Activated CD4-positive, alpha-beta T cell treated with anti-CD3 and anti-CD28 coated beads, Interleukin-2, amount 10 ng/mL, durations not matched to agents 7 days and 5 days (primary cell): ENCODE results near the gene INPP4B. TPM values are rescaled to one million over a fixed set of nuclear protein-coding genes. Genes with fewer than 3 reads are reported as not detected.
"Not testable (repeated sequence)": the region's sequence is repeated elsewhere in the genome, so short reads cannot be mapped to it uniquely, and the experiment has no call there.

Source experiments
- CTCF ChIA-PET: fragments of 350-600 bp; sonication (Branson Sonifier 250); formaldehyde crosslinking; loops from one replicate; lab custom pipeline; 2021; ENCODE audit warnings: antibody characterized with exemption; lab: Charles Lee
- POLR2A ChIA-PET: fragments of 350-600 bp; sonication (Branson Sonifier 250); formaldehyde crosslinking; loops from one replicate; lab custom pipeline; 2021; ENCODE audit warnings: antibody characterized with exemption; lab: Charles Lee
- DNase-seq: peaks from one replicate; pipeline ENCODE4 v3.0.0-alpha.2; 2020
- H3K27ac Mint-ChIP-seq: one replicate; pipeline ENCODE4 v1.8.0; 2021; ENCODE audit warnings: mild to moderate bottlenecking, moderate library complexity, mixed read lengths
- H3K27me3 Mint-ChIP-seq: one replicate; pipeline ENCODE4 v1.8.0; 2021; ENCODE audit warnings: mixed read lengths
- H3K36me3 Mint-ChIP-seq: one replicate; pipeline ENCODE4 v1.8.0; 2021; ENCODE audit warnings: low read depth, mixed read lengths
- H3K4me1 Mint-ChIP-seq: one replicate; pipeline ENCODE4 v1.8.0; 2021; ENCODE audit warnings: mixed read lengths
- H3K4me3 Mint-ChIP-seq: one replicate; pipeline ENCODE4 v1.8.0; 2021; ENCODE audit warnings: mild to moderate bottlenecking, moderate library complexity, mixed read lengths
- H3K9me3 Mint-ChIP-seq: one replicate; pipeline ENCODE4 v1.8.0; 2021; ENCODE audit warnings: mixed read lengths
- total RNA-seq, 2 experiments: library from RNA; stranded (reverse); gene quantifications; one replicate each; pipeline ENCODE4 v1.2.3, GENCODE V29; 2021

The INPP4B gene
- total RNA-seq, 2 experiments from 2014 or later = 71.6 to 79.2 TPM

DNA sequence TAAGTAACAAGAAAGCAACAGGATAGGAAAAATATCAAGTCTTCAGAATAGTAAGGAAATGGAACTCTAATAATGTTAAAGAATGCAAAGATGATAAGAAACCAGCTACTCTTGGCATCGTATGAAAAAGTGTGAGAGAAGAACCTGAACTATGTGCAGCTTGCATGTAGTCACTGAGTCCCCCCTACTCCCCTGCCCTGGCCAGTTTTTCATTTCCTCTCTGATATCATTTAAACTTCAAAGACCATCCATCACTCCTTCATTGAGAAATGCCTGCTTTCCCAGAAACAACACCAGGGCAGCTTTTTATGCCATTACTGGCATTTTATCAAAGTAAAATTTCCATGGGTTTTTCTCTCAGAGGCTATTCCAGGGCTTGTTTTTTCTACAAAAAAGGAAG, 28.1 kb downstream of the INPP4B start:
- Mint-ChIP-seq H3K9me3 (peaks cover 3% of the 10 kb centered on the region), H3K36me3 (no peaks in the 10 kb centered on the region), H3K4me3 (no peak overlapping the region), H3K27me3 (no peaks in the 10 kb centered on the region), H3K27ac (peak overlapping the region; percentile 17), H3K4me1 (peaks cover 18% of the 10 kb centered on the region)
- no peak for DNase-seq
- POLR2A ChIA-PET = interaction anchor here (0.7 kb wide), 1 partner anchor 51 kb away, joined by 4 read pairs; no protein-coding TSS in a partner anchor
- CTCF ChIA-PET = interaction anchor here (1.2 kb wide), 1 partner anchor 14 kb away, joined by 3 read pairs; no protein-coding TSS in a partner anchor

DNA sequence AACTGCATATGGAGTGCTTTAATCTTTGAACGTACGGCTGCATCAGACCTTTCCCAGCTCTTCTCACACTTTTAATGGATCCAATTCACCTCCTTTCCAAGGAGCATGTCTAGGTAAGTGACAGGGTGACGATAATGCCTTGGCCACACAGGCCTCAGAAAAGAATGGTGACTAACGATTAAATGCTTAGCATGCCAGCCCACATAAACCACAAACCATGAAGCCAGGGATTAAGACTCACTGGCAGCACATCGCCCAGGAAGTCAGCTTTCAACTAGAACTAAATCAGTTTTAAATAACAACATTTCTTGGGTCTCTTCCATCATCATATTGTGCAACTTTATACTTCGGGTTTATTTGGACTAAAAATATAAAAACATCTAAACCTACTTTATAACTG, 28.7 kb downstream of the INPP4B start:
- peak; percentile 59 for DNase-seq
- no peaks in the 10 kb centered on the region for H3K36me3 Mint-ChIP-seq
- H3K4me3 Mint-ChIP-seq = no peak overlapping the region
- ChIA-PET POLR2A (no interaction called here), CTCF (no interaction called here)
- H3K27ac Mint-ChIP-seq = no peak overlapping the region
- H3K4me1 Mint-ChIP-seq = peaks cover 18% of the 10 kb centered on the region
- peaks cover 3% of the 10 kb centered on the region for H3K9me3 Mint-ChIP-seq
- no peaks in the 10 kb centered on the region for H3K27me3 Mint-ChIP-seq

DNA sequence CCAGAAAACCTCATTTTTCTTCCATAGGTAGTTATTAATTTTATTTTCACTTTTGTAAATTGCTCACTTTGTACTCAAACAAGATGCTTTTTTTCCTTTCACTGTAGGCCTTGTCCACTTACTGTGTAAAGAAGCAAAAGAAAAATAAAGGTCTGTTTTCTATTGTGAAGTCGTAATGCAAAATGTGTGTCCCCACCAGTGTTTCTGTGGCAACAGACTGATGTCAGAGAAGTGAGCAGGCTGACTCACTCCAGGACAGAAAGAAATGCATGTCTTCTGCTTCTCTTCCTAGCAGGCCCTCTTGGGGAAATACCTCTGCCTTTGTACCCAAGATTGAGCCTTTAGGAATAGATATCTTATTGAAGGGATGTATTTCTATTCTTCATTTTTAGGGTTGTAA, 30.3 kb downstream of the INPP4B start:
- Mint-ChIP-seq H3K4me1 (peaks cover 21% of the 10 kb centered on the region), H3K27ac (no peak overlapping the region), H3K27me3 (no peaks in the 10 kb centered on the region), H3K36me3 (no peaks in the 10 kb centered on the region), H3K9me3 (peaks cover 3% of the 10 kb centered on the region), H3K4me3 (no peak overlapping the region)
- ChIA-PET POLR2A (no interaction called here), CTCF (interaction anchor here (0.6 kb wide), 1 partner anchor 248 kb away, joined by 3 read pairs; no protein-coding TSS in a partner anchor)
- DNase-seq = peak; percentile 17

DNA sequence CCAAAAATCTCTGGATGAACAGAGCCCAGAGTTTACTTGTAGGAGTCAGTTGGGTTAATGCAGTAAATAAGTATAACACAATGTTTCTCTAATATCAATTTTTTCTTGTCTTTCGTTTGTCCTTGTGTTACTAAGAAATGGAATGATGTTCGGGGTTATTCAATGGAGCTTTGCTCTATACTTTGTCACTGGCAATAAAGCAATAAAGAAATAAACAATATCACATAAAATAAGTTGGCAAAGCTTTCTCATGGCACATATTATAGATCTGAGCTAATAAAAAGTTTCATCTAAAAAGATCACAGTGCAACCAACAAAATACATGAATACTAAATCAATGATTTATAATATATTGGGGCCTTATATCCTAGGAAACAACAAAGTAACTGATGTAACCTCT, 32.7 kb downstream of the INPP4B start:
- H3K9me3 Mint-ChIP-seq = no peaks in the 10 kb centered on the region
- H3K36me3 Mint-ChIP-seq = no peaks in the 10 kb centered on the region
- DNase-seq = no peak
- H3K27me3 Mint-ChIP-seq = no peaks in the 10 kb centered on the region
- H3K4me3 Mint-ChIP-seq = no peak overlapping the region
- ChIA-PET POLR2A (no interaction called here), CTCF (no interaction called here)
- H3K27ac Mint-ChIP-seq = no peak overlapping the region
- H3K4me1 Mint-ChIP-seq = peaks cover 21% of the 10 kb centered on the region

DNA sequence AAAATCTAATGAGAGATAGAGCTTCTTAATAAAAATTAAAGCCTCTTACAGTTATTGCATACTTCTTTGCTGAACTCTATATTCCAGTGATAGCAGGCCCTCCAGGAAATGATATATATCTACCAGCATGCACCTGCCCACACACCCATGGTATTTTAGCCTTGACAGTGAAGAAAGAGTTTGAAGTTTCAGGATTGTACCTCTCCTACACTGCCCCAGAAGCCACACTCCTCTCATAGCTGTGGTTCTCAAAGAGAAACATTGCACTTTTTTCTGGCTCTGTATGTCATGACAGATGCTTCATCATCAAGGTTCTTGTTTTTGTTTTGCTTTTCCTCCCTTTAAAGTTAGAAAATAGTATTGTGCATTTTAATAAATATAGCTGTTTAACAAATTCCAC, 34.0 kb downstream of the INPP4B start:
- H3K27me3 Mint-ChIP-seq = no peaks in the 10 kb centered on the region

DNA sequence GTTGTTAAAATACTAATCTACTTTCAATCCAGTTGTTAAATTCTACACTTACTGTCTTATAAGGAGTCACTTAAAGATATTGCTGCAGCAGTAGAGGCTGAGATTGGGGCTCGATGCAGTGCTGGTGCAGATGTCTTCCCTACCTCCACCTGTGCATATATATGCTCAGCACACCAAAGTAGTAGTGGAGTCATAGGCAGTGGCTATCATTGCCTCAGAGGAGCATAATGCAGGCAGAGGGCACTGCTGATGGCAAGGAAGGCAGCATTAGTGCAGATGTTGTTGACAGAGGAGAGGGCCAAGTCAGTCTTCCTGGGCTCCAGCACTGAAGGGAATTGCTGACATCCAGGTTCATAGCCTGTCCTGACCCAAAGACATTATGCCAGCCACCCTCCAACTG, 35.1 kb downstream of the INPP4B start:
- H3K9me3 Mint-ChIP-seq = no peaks in the 10 kb centered on the region
- peaks cover 8% of the 10 kb centered on the region for H3K4me1 Mint-ChIP-seq
- ChIA-PET POLR2A (no interaction called here), CTCF (interaction anchor here (1.2 kb wide), 1 partner anchor 15 kb away, joined by 3 read pairs; no protein-coding TSS in a partner anchor)
- H3K36me3 Mint-ChIP-seq = no peaks in the 10 kb centered on the region
- no peak overlapping the region for H3K4me3 Mint-ChIP-seq
- H3K27me3 Mint-ChIP-seq = no peaks in the 10 kb centered on the region
- DNase-seq = no peak
- no peak overlapping the region for H3K27ac Mint-ChIP-seq

More for the DNA sequence above, 34.0 kb downstream of the INPP4B start:
- no peaks in the 10 kb centered on the region for H3K36me3 Mint-ChIP-seq
- no peak overlapping the region for H3K4me3 Mint-ChIP-seq
- no peaks in the 10 kb centered on the region for H3K9me3 Mint-ChIP-seq
- no peak for DNase-seq
- CTCF ChIA-PET = interaction anchor here (1.2 kb wide), 1 partner anchor 14 kb away, joined by 3 read pairs; no protein-coding TSS in a partner anchor
- H3K4me1 Mint-ChIP-seq = peaks cover 9% of the 10 kb centered on the region
- POLR2A ChIA-PET = no interaction called here
- no peak overlapping the region for H3K27ac Mint-ChIP-seq

DNA sequence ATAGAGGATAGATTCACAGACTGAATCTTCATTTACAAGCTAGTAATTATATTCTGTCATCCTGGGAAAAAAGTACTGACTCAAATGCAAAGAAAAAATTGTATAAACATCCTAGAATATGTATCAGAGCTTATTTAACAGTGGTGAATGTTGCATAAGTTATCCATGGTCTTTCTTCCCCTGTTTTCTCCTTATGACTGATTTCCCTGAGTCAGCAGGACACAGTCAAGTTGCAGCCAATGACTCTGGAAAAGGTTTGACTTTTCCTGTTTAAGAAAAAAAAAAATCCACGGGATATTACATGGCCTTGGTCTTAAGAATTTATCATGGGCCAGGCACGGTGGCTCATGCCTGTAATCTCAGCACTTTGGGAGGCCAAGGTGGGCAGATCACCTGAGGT, 36.5 kb downstream of the INPP4B start:
- no peak for DNase-seq
- Mint-ChIP-seq H3K36me3 (no peaks in the 10 kb centered on the region), H3K4me3 (no peak overlapping the region), H3K27me3 (no peaks in the 10 kb centered on the region), H3K4me1 (peaks cover 3% of the 10 kb centered on the region), H3K9me3 (peaks cover 2% of the 10 kb centered on the region), H3K27ac (no peak overlapping the region)
- POLR2A ChIA-PET = no interaction called here
- CTCF ChIA-PET = interaction anchor here (0.7 kb wide), 1 partner anchor 598 kb away, joined by 4 read pairs; no protein-coding TSS in a partner anchor

DNA sequence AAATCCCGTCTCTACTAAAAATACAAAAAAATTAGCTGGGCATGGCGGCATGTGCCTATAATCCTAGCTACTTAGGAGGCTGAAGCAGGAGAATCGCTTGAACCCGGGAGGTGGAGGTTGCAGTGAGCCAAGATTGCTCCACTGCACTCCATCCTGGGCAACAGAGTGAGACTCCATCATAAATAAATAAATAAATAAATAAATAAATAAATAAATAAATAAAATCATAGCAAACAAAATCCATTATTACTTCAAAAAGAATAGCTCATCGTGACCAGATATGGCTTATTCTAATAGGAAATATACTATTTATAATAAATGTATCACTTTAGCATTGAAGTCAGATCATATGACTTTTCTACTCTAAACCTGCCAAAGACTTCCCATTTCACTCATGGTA, 42.2 kb downstream of the INPP4B start:
- POLR2A ChIA-PET = not testable (repeated sequence)

DNA sequence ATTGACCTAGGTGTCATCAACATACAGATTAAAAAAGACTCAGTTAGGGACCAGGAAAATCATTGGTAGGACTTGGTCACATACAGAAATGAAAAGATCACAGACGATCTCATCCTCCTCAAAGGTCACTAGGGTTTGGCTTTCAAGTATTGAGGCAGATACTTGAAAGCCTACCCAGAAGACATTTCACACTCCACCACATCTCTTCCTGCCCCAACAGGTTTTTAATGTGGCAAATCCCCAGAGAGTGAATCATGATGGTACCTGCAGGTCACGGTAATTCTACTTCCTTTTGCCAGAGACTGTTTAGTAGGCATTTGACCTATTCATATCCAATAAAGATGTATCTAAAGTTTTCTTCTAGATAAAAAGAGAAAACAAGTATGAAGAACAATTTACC, 44.1 kb downstream of the INPP4B start:
- Mint-ChIP-seq H3K9me3 (peaks cover 13% of the 10 kb centered on the region), H3K36me3 (peaks cover 5% of the 10 kb centered on the region), H3K27me3 (peaks cover 1% of the 10 kb centered on the region), H3K4me1 (peaks cover 16% of the 10 kb centered on the region), H3K27ac (no peak overlapping the region), H3K4me3 (no peak overlapping the region)
- POLR2A ChIA-PET = no interaction called here
- peak; percentile 13 for DNase-seq
- CTCF ChIA-PET = no interaction called here

More for the DNA sequence above, 42.2 kb downstream of the INPP4B start:
- H3K9me3 Mint-ChIP-seq = peaks cover 13% of the 10 kb centered on the region
- H3K27me3 Mint-ChIP-seq, H3K36me3 Mint-ChIP-seq, H3K27ac Mint-ChIP-seq, DNase-seq, H3K4me3 Mint-ChIP-seq, CTCF ChIA-PET: not testable (repeated sequence)
- H3K4me1 Mint-ChIP-seq = peaks cover 16% of the 10 kb centered on the region

DNA sequence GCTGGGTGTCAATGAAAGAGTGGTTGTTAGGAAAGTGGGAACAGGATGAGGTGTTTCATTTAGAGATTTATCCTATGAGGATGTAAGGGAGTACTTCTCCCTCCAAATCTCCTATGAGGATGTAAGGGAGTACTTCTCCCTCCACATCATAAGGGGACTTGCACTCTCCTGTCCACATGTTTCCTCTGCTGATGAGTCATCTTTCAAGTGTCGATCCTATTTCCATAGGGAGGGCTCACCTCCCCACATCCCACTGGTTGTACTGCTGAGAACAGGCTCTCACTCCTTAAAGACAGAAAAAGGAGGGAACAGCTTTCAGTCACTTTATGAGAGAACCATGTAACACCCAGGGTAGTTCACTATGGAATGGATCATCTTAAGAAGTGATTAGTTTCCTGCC, 65.0 kb downstream of the INPP4B start:
- CTCF ChIA-PET = no interaction called here
- Mint-ChIP-seq H3K36me3 (no peaks in the 10 kb centered on the region), H3K4me1 (no peaks in the 10 kb centered on the region), H3K9me3 (no peaks in the 10 kb centered on the region), H3K27ac (no peak overlapping the region), H3K4me3 (no peak overlapping the region), H3K27me3 (no peaks in the 10 kb centered on the region)
- POLR2A ChIA-PET = no interaction called here
- DNase-seq = no peak

DNA sequence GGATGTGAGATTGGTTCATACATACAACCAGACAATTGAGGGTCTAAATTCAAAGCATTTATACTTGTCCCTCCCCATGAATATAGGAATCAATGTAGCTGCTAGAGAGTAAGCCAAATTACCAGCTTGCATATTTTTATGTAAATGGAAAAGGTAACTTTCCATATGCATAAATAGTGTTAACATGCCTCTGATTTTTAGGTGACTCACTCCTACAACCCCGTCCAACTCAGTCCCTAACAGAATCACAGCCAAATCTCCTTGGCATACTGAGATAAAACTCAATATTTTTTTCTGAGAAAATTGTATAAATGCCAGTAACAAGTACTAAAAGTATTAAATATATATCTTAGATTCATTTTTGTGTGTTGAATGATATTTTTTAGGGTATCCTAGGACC, 67.2 kb downstream of the INPP4B start:
- no peak for DNase-seq
- no peaks in the 10 kb centered on the region for H3K36me3 Mint-ChIP-seq
- ChIA-PET POLR2A (no interaction called here), CTCF (no interaction called here)
- no peaks in the 10 kb centered on the region for H3K4me1 Mint-ChIP-seq
- H3K9me3 Mint-ChIP-seq = no peaks in the 10 kb centered on the region
- H3K27me3 Mint-ChIP-seq = no peaks in the 10 kb centered on the region
- H3K4me3 Mint-ChIP-seq = no peak overlapping the region
- H3K27ac Mint-ChIP-seq = no peak overlapping the region

DNA sequence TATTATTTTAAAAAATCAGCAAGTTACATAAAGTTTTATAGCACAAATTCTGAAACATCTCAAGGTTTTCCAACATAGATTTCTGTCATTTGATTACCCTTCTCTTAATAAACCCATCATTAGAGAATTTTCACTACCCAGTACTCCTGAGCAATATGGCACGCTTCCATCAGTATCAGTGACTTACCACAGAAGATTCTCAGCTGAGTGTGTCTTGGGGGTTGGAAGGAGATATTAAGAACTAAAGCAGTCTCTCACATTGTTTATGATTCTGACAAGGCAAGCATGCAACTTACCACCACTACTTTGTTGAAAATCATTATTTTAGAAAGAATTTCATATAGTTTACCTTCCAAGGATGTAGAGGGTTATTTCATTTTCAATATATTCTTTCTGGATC, 67.7 kb downstream of the INPP4B start:
- Mint-ChIP-seq H3K9me3 (no peaks in the 10 kb centered on the region), H3K27me3 (no peaks in the 10 kb centered on the region), H3K4me3 (no peak overlapping the region), H3K36me3 (no peaks in the 10 kb centered on the region), H3K4me1 (no peaks in the 10 kb centered on the region), H3K27ac (no peak overlapping the region)
- CTCF ChIA-PET = no interaction called here
- POLR2A ChIA-PET = no interaction called here
- DNase-seq = no peak

DNA sequence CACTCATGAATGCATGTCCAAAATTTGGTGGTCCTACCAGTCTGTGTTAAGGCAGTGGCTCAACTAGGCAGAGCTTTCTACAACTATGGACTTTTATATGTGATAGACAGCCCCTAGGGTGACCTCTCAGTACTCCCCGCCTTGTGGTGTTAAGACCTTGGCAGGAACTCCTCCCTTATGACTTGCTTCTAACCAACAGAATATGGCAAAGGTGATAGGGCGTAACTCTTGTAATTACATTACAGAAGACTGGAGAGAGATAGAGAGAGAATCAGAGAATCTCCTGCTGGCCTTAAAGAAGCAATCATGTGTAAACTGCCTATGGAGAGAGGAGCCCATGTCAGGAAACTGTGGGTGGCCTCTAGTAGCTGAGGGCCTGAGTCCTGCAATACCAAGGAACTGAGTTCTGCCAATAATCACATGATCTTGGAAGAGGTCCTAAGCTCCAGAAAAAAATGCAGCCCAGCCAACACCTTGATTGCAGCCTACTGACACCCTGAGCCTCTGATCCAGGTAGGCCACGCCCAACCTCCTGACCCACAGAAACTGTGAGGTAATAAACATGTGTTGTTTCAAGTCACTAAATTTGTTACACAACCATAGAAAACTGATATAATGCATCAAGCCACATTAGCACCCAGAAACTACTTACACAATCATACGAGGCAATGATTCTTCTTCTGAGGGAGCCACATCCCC, 68.9 kb downstream of the INPP4B start:
- POLR2A ChIA-PET = no interaction called here
- Mint-ChIP-seq H3K27me3 (no peaks in the 10 kb centered on the region), H3K27ac (no peak overlapping the region), H3K9me3 (no peaks in the 10 kb centered on the region), H3K4me1 (no peaks in the 10 kb centered on the region), H3K4me3 (no peak overlapping the region), H3K36me3 (no peaks in the 10 kb centered on the region)
- CTCF ChIA-PET = interaction anchor here (0.8 kb wide), 1 partner anchor 17 kb away, joined by 3 read pairs; no protein-coding TSS in a partner anchor
- DNase-seq = no peak
